ENCODE measurements around the gene KIF4A. TPM values are rescaled to one million over a fixed set of nuclear protein-coding genes. Genes with fewer than 3 reads are reported as not detected.

KIF4A gene
- total and polyA plus RNA-seq, 9 of the 15 experiments (the other 6 are each of a cell fraction or from before 2014, with no cell fraction given) = 13.0 to 42.7 (median 35.9) TPM

GRCh38 chrX:70444326-70444945 is 154.5 kb downstream of the KIF4A start, which contains the start of gene DLG3:
Gene DLG3 (plus strand): TSS chrX:70444835. CDS start chrX:70445202, 367 bp downstream.
- no peaks in the 10 kb centered on the region for H3K9me3 ChIP-seq (replicated peaks; ENCODE audit: control insufficient read depth, insufficient read depth, low read depth, low read length)
- H2AFZ ChIP-seq (ENCODE audit: low read depth, low read length) = no peak within 1 kb of the TSS
- intact Hi-C loops (cut with micrococcal nuclease) = no loop called here
- no peak within 1 kb of the TSS for H3K27ac ChIP-seq (ENCODE audit: extremely low read depth, low read depth, low read length)
- H3K4me3 ChIP-seq = no peak within 1 kb of the TSS
- H3K9ac ChIP-seq (ENCODE audit: insufficient read depth in 1 of 2, low read depth in 2 of 2, low read length in 2 of 2) = no peak within 1 kb of the TSS
- peaks cover 3 to 24% of the 10 kb centered on the region in 2 experiments; a peak in 3 of 5 replicates for H3K27me3 ChIP-seq (ENCODE audit: control insufficient read depth in 2 of 2, insufficient read depth in 2 of 2, low read length in 2 of 2)
- H3K4me1 ChIP-seq (replicated peaks in 1 of 2; ENCODE audit: control insufficient read depth in 2 of 2, insufficient read depth in 2 of 2, low read length in 2 of 2) = peaks cover 0 to 3% of the 10 kb centered on the region in 2 experiments; a peak in 1 of 5 replicates
- peak; percentile 81 for ATAC-seq
- no peaks in the 10 kb centered on the region for H3K79me2 ChIP-seq (ENCODE audit: control insufficient read depth, insufficient read depth, low read length)
- H3K36me3 ChIP-seq (ENCODE audit: control insufficient read depth, insufficient read depth, low read length) = no peaks in the 10 kb centered on the region
- in situ Hi-C loops (cut with MboI) = no loop called here
- H4K20me1 ChIP-seq (replicated peaks; ENCODE audit: control insufficient read depth, insufficient read depth, low read length) = 0 out of 2 replicates have a peak, but pooled peaks cover 4% of the 10 kb centered on the region
- BruUV-seq (replicated peaks) = no TSS peak
- CTCF ChIA-PET (ENCODE audit: low intra/inter-chr PET ratio) = no interaction called here
- FAIRE-seq = no peak
- POLR2A ChIA-PET = no interaction called here
- H3K9me1 ChIP-seq (ENCODE audit: control insufficient read depth, insufficient read depth, low read length) = no peaks in the 10 kb centered on the region
- TF ChIP-seq CTBP1 (IDR thresholded peaks at IDR 0.05; ENCODE audit: borderline replicate concordance) (peak; percentile 40; the same call in 1 of the 2 replicates), RCOR1 (IDR thresholded peaks at IDR 0.05; ENCODE audit: borderline replicate concordance in 1 of 2, low read depth in 2 of 2, low read length in 2 of 2) (peak in 1 of 2 experiments; percentile 52; a peak in 1 of 4 replicates), NFYB (IDR thresholded peaks at IDR 0.05; ENCODE audit: extremely low read depth, insufficient read length) (peak; percentile 82), USF2 (CRISPR knock-in tag; IDR thresholded peaks at IDR 0.05) (no peak), ZNF780A (CRISPR knock-in tag; IDR thresholded peaks at IDR 0.05) (no peak), NONO (IDR thresholded peaks at IDR 0.05; ENCODE audit: low read depth in 2 of 2, low read length in 1 of 2) (no peak), ZBTB34 (CRISPR knock-in tag; IDR thresholded peaks at IDR 0.05) (no peak)
- WGBS (ENCODE audit: insufficient coverage, low coverage, missing lambda C conversion rate) = 0% methylated on average over 7 of the region's 21 CpGs
- no peak within 1 kb of the TSS for H3K4me2 ChIP-seq (ENCODE audit: insufficient read depth, low read length)
- peak in 3 of 4 experiments; percentile 41 to 57 (median 41) for DNase-seq (ENCODE audit: extremely low read depth in 1 of 4, low spot score in 3 of 4)

All from K562 (cell line).